GM03348 (cell line): ENCODE data around the gene RERG.
"Not testable (repeated sequence)": the region's sequence is repeated elsewhere in the genome, so short reads cannot be mapped to it uniquely, and the experiment has no call there.

Experiments used
- DNase-seq: peaks from one replicate; pipeline ENCODE4 v3.0.0; 2012; ENCODE audit warnings: low spot score

RERG gene

DNA sequence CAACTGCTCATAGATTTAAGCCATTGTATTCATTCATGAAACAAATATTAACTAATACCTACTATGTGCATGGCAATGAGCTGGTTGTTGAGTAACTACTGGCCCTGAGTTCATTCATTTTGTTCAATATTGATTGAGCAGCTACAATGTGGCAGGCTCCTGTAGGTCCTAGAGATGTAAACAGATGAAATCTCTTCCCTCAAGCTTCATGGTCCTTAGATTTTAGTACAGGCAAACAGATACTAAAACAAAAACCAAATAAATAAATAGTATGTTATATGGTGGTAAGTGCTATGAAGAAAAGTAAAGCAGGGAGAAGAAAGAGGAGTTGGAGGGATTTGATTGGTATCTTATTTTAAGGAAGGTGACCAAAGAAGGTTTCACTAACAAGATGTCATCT is 77.8 kb downstream of the RERG start:
- DNase-seq = no peak

DNA sequence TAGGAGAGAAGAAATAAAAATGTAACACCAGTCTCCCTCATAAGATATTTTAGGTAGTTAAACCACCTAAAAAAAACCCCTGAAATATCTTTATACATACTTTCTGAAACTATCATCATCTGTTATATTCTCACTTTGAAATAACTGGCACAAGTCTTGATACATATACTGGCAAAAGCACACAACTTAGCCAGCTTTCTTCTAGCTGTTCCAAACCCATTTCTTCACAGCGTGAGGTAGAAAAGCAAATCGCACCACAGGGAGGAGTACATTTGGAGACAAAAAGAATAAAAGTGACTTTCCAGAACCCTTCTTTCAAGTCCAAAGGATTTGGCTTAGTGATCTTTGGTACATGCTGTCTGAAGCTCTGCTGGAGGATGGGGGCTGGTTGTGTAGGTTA is 78.5 kb downstream of the RERG start:
- no peak for DNase-seq

DNA sequence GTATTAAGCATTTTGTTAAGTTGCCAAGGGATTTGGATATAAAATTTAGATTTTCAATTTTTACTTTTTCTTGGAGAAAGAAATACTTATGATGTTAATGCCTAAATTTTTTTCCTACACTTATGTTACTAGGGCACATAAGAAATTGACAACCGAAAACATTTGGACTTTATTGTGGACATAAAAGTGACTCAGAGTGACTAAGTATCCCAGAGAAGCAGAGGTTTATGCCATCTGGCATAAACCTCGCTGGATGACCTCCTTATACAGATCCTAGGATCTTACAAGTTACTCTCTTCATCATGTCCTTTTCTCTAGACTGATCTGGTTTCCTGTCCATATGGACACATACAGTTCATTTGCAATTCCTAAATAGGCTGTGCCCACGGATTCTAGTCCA is 89.8 kb downstream of the RERG start:
- peak; percentile 39 for DNase-seq

DNA sequence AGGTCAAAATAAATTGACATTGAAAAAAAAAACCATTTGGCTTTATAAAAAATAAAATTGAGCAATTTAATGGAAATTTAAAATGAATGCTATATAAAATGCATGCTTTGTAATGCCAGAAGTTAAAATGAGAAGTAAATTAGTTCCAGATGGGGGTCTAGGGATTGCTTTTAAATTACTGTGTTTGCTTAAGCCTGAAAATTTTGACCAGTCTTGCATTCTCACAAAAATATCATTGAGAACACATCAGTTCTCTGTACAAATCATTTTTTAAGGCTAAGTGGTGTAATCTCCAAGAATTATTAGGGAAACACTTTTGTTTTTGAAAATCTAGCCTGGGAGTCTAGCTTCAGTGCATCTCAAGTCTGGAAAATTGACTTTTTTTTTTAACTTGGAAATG is 90.7 kb downstream of the RERG start:
- no peak for DNase-seq

DNA sequence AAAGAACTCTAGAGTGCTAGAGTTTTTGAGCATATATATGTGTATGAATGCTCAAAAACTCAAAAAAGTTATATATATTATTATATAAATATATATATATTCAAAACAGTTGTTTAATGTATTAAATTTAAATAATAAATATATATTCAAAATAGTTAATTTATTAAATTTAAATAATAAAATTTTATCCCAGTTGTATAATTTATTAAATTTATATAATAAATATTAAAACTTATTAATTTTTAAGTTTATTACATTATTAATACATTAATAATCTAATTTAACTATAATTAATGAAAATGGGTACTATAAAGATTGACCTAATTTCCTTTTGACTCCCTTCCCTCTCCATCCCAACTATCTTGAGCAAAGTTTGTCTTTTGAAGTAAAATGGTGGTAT is 97.8 kb downstream of the RERG start:
- DNase-seq = no peak

DNA sequence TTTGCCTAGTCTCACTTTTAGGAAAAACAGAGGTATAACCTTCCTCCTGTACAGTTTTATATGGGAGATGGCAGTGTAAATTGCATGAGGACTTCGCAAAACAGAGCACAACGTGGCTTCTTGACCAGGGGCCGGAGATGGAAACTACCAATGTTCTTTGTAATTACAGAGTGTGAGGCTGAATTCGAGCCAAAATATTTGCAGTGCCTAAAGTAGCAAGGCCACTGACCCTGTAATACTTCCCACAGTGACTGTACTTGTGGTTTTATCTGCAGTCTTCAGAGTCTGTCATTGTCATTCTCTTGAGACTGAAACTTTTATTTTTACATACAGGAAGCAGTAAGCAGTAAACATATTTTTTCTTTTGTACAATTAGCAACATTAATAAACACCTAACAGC is 98.9 kb downstream of the RERG start:
- no peak for DNase-seq

DNA sequence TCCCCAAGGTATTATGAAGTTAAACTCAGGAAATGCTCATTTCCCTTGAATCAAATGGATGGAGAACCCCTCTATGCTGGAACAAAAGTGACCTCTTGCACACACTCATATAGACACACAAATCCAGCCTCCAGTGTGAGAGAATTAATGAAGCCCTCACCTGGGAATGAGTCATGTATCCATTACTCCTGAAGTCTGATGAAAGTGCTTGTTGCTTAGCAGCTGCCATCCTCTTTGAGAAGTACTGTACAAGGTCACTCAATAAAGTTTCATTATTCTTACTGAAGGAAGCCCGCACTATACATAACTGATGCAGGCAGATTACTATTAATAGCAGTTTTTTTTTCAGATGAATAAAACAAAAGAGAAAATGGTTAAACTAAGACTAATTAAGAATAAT is 102.3 kb downstream of the RERG start:
- DNase-seq = no peak

DNA sequence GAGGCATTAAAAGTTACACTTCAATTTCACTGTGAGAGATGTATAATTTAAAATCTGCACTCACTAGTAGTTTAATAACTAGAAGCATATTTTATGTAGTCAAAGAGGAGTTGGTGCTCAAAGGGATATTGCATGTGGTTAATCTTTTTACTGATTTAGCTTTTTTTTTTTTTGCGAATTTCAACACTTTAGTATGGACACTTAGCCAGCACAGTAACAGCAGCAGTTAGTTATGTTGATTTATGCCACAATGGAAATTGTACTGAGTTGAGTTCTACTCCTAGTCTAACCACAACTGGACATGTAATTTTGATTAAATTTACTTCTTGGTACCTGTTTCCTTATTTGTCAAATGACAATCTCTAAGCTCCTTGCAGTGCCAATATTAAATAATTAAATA is 104.2 kb downstream of the RERG start:
- DNase-seq = no peak

DNA sequence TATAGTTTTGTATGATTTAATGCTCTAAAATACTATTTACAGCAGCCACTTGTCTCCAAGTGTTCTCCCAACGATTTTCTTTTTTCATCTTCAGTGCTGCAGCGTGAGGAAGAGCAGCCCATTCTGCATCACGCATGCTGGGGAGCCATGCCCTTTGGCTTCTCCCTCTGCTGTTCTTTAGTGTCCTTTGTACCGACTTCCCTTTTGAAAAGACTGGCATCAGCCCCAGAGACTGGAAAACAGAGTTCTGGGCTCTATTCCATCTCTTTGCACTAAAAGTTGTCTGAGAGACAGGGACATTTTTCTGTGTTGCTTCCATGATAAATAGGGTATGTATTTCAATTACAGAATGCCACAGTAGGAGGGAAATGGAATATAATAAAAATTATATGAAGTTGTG is 105.1 kb downstream of the RERG start:
- DNase-seq = no peak

DNA sequence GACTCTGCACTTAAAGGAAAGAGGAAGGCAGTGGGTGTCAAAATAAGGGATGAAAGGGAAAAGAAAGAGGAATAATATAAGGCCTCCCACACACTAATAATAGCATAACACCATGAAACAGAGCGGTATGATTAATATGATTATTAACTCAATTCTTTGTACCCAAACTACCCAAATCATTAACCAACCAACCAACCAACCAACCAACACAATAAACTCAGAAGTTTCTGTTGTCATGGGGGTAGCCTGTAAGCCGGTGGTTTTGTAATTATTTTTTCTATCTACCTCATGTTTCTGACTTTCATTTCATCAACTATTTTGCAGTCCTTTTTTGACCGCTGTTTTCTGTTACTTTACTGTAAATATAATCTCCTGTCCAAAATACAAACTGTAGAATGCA is 105.8 kb downstream of the RERG start:
- no peak for DNase-seq

DNA sequence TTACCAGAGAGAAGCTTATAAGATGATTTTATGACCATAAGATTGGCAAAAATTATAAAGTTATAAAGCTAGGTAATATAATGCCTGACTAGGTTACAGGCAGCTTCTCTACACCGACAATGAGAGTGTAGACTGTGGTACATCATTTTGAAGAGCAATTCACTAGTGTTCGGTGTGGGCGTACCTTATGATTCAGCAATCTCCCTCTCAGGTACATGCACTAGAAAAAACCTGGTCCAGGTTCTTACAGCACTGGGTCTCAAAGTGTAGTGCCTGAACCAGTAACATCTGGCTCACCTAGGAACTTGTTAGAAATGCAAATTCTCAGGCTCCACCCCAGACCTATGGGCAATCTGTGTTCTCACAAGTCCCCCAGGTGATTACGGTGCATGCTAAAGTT is 106.7 kb downstream of the RERG start:
- no peak for DNase-seq

DNA sequence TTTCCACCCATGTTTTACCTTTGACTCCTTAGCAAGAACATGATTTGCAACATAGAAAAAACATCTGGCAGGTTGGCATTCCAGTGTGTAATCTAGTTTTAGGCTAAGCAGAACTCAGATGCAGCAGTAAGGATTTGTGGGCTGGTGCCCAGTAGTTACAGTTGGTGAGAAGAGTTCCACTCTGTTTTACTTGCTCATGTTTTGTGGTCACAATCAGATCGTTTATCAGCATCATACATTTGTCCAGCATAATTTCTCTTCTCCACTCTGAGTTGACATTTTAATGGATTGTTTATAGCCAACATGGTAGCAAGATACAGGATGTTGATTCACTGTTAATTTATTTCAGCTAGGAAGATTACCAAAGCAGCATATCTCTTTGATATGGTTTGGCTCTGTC is 128.4 kb downstream of the RERG start:
- no peak for DNase-seq

DNA sequence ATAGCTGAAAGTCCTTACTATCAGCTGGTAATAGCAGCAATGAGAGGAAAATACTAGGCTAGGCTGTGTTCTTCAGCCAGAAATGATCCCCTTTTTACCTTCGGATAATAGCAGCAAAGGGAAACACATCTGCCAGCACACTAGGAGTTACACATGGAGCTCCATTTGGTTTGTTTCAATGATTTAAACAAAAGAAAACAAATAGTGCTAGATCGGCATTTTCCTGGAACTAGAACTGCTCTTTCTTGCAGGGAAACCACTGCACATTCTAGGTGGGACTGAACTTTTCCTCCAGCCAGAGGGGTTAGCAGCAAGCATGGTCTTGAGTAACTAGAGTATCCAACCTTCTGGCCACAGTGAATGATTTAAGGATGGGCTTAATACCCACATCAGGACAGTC is 130.8 kb downstream of the RERG start:
- DNase-seq = no peak

DNA sequence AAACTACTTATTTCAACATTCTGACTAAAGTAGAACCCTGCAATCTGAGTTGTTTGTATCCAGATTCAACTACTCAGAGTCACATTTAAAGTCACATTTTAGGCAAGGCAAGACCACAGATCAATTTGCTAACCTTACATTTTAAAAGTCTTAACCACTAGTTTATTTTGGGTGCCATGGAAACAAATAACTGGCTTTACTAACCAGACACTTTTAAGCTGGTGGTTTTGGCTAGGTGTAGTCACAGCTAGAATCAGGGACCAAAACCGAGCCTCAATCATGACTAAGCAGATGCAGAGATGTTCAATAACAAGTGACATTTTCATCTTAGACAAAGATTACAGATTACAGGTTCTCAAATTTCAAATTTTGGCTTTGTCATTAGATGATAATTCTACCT is 133.1 kb downstream of the RERG start:
- no peak for DNase-seq

DNA sequence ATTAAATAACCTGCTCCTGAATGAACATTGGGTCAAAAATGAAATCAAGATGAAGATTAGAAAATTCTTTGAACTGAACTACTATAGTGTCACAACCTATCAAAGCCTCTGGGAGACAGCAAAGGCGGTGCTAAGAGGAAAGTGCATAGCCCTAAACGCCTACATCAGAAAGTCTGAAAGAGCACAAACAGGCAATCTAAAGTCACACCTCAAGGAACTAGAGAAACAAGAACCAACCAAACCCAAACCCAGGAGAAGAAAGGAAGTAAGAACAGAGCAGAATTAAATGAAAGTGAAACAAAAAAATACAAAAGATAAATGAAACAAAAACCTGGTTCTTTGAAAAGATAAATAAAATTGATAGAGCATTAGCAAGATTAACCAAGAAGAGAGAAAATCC is 143.5 kb downstream of the RERG start:
- not testable (repeated sequence) for DNase-seq

DNA sequence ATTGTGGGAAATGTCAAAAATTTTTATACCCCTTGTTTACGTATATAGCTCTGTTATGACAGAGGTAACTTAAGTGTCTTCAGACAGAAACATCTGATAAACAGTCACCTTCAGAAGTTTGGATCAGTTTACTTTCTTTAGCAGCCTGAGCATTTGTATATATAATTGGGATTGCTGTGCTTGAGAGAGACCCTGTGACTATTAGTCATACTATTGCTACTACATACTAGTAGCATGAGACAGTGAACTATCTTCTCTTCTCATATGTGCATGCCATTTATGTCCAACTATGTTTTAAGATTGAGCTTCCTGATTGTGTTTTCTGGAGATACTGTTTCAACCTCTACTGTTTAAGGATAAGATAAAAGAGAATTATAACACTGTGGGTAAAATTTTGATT is 146.9 kb downstream of the RERG start:
- DNase-seq = no peak

DNA sequence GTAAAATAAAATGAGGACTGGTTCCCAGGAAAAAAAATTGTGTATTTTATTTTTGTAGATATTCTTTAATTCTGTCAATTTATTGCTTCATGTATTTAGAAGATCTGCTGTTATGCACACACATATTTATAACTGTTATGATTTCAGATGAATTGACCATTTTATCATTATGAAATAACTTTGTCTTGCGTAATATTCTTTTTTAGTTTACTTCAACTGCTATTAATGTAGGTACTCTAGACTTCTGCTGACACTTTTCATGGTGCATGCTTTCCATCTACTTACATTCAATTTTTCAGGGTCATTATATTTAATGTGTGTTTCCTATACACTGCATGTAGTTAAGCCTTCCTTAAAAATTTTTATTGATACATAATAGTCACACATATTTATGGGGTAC is 162.1 kb downstream of the RERG start:
- DNase-seq = no peak
